SIG-M5 (cell line): ENCODE data around the gene RAC2.
"Not testable (repeated sequence)": the region's sequence is repeated elsewhere in the genome, so short reads cannot be mapped to it uniquely, and the experiment has no call there.

Experiments used
- DNase-seq: peaks from one replicate; lab custom pipeline; 2025; lab: John Stamatoyannopoulos, UW

RAC2 gene

DNA sequence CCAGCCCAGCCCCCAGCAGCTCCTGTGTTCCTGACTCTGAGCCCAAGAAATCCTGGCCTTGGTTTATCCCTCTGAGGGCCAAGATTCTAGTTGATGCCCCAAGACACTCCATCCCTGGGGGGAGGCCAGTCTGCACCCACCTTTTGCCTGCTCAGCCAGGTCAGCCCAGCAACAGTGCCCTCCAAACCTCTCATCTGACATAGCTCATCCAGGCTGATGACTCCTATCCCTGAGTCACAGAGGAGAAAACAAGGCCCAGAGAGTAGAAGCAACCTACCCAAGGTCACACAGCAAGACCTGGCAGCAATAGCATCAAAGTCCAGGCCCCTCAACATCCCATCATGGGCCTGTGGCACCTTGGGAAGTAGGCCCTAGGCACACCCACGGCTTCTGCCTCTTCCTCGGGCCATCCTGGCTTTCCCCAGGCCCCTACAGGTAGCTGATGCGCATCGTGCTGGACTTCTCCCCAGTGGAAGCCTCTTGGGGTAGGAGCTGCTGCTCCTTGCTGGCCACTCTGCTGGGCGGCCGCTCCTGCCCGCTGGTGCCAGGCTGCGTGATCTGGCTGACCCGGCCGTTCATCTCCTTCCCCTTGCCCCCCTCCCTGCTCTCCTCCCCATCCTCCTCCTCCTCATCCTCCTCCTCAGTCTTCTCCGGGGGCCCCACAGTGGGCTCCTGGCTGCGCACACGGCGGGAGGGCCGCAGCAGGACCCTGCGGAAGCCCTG, 37.8 kb downstream of the RAC2 start:
- DNase-seq: no peak

DNA sequence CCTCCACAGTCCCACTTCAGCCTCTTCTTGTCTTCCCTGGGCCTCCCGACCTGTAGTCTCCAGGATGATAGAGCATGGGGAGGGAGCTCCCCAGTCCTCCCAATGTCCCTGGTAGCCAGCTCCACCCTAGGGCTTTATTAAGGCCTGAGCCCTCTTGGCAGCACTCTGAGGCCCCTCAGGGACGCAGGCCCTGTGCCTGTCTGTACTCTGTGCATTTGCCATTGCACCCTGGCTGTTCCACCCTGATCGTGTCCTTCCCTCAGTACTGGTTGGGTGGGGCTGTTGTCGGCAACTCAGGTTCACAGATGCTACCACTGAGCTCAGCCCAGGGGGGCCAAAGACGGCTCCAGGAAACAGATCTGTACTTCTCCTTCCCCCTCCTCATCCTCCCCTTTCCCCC, 39.0 kb downstream of the RAC2 start:
- DNase-seq: no peak

DNA sequence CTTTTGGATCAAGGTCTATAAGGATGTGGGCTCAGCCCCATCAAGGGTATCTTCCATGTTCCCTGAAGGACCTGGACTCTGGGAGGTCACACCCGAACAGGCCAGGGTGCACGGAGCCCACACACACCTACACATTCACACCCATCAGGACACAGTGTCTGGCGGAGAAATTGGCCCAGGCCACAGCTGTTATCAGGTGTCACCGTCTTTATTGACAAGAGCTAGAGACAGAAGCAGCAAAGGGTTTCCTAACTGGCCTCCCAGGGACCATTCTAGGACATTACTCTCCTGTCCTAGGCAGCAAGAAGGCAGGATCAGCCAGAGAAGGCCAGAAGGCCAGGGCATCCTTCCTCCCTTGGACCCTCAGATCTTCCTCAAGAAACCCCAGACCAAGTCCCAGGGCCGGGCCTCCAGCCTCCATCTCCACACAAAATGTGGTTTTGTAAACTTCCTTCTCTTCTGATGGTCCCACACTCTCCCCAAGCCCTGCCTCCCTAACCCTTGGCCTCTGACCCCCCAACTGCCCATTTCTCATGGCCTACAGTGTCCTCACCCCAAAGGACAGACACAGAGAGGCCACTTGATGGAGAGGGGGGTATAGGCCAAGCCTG, 39.9 kb downstream of the RAC2 start:
- DNase-seq: no peak

DNA sequence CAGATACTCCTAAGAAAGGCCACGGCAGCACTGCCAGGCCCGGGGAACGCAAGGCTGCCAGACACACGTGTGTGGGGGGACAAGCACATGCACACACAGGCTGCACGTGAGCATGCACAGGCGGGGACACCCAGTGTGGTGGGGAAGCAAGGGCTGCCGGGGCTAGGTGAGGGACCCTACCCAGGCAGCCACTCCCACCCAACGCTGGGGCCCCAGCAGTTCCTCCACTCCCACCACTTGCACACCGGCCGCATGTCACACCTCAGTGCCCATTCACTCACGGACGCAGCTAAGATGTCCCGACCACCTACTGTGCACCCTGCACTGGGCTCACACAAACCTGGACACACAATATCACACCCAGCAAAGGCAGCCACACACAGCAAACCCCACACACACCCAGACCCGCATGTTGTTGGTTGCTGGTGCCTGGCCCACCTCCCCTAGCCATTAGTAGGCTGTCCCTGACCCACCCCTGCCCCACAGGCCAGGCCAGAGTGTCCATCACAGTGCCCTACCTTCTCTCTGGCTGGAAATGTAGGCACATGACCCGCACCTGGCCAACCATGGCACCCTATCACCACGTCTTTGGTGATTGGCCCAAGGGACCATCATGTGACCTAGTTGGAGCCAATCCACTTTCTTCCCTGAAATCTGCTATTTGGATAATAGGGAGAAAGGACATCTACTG, 40.6 kb downstream of the RAC2 start:
- DNase-seq: no peak

DNA sequence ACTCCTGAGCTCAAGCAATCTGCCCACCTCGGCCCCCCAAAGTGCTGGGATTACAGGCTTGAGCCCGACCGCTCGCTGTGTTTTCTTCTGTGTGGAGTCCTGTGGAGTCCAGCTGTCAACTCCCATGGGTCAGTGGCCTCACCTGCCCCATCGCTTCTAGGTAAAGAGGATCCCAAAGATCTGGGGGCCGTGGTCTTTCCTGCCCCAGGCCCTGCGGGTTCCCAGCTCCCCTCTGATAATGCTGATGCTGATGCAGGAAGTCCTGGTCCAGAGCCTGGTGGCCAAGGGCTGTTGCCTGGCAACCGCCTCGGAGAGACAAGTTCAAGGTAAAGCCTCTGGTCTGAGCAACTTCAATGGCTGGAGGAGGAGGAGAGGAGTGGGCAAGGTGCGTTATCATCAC, 41.4 kb downstream of the RAC2 start:
- DNase-seq: no peak

DNA sequence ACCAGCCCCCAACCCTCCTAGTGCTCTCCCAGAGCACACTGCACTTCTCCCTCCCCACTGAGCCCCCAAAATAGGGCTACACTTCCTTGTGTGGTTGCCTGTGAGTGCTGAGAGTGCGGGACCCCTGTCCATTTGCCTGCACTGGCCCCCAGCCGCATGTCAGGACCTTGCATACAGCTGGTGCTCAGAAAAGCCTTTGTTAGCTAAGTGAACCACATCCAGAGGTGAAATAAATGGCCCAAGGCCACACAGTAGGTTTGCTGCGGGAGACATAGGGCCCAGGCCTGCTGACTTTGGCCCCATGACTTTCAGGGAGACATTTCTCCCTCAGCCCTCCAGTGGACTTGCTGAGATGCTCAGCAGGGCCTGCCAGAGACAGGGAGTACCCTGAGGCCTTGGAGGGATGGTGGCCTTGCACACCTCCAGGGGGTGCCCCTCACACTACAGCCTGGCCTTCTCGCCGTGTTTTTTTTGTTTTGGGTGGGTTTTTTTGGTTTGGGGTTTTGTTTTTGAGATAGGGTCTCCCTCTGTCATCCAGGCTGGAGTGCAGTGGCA, 42.0 kb downstream of the RAC2 start:
- no peak for DNase-seq

DNA sequence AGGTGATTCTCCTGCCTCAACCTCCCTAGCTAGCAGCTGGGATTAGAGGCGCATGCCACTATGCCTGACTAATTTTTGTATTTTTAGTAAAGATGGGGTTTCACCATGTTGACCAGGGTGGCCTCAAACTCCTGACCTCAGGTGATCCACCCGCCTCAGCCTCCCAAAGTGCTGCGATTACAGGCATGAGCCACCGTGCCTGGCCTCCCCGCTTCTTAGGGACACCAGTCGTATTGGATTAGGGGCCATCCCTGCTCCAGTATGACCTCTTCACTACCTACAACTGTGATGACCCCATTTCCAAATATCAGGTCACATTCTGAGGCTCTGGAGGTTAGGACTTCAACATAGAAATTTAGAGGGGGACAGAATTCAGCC, 42.6 kb downstream of the RAC2 start:
- DNase-seq: not testable (repeated sequence)

DNA sequence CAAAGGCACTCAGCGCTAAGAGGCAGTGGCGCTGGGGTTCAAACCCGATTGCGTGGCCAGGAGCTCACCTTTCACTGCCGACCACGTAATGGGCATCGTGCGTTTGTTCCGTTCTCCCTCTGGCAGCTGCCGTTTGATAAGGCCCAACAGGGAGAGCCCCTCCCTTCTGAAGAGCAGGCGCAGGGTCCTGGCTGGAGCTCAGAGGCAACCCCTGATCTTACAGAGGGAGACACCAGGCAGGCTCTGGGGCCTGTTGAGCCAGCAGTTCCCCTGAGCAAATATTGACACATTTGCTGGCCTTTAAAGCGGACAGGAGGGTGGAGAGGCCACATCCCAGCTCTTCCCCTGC, 44.3 kb downstream of the RAC2 start:
- DNase-seq: no peak

DNA sequence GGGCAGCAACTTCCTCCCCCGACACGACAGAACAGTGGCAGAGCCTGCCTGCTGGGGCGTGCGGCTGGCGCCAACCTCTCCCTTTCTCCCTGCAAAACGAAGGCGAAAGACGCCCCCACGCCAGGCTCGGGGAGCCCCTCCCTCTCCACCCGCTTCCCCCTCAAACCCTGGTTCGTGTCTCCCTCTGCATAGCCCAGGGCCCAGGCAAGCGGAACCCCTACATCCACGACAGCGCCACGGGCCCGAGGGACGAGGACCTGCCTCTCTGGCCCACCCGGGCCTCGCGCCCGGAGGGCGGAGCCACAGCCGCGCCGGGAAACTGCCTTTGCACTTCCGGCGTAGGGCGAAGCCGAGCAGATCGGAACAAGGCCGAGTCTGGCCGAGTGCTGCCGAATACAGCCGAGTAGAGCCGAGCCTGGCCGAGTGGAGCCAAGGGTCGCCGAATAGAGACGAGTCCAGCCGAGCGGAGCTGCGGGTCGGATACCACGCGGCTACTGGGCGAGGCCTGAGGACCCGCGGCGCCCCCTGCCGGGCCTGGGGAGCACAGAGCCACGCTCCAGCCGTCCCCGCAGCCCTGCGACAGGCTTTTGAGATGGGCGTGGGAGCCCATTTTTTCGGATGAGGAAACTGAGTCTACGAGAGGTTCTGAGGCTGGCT, 44.8 kb downstream of the RAC2 start:
- DNase-seq: peak; percentile 69

DNA sequence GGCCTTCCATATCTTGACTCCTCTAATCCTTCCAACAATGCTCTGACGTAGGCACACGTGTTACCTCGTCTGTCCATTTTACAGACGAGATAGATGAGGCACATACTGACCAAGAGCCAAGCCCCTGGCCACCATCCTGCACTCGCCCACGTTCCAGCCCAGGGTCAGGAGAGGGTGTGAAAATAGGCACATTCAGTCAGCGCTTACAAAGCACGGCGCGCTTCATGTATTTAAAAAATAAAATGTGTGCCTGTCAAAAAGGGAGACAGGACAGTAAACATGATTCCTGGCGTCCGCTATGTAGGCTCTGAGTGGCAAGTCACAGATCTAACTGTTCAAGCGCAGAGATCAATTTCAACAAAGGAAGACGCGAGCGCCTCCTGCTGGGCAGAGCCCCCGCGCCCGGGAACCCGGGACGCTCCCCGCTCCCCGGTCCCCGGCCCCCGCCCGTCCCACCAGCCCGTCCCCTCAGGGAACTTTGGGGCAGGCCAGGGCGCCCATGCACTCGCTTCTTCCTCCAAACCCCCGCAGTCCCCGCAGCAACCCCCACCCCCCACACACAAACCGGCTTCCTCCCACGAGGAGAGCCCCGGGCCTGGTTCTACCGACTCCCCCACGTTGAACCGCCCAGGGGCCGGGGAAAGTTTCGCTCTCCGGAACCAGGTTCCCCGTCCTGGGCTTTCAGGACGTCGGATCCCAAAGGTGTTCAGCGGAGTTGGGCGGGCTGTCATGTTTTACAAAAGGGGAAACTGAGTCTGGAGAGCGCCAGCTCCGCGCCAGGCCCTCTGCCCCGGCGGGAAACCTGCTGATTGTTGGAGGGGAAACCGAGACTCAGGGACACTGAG, 45.6 kb downstream of the RAC2 start:
- DNase-seq: no peak

DNA sequence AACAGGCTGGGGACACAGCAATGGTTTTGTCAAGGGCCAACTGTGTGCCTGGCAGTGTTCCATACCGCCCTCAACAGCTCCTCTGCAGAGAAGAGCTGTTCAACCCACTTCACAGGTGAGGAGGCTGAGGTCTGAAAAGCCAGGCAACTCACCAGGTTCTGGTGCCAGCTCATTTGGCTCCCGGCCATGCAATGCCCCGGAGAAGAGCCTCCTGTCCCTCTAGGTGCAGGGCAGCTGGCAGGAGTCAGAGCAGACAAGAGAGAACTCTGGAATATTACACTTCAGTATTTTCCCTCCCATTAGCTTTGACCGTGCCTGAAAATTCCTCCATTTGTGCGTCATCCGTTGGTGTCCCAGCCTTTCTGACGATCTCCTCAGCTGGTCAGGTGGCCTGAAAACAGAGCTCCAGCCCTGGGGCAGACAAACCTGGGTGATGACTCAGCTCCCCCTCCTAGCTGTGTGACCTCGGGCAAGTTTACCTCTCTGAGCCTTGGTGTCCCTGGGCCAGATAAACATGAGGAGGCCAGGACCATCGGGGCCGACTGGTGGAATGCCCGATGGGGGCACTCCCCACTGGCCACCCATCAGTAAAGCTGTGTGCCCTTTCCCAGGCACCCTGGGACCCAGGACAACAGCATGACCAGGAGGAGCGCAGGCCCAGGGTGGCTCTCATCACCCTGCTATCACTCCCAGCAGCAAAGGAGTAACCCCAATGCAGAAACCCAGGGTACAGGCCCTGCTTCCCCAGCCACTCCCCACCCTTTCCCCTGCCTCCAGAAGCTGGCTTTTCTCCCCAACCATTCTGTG, 46.4 kb downstream of the RAC2 start:
- DNase-seq: no peak

DNA sequence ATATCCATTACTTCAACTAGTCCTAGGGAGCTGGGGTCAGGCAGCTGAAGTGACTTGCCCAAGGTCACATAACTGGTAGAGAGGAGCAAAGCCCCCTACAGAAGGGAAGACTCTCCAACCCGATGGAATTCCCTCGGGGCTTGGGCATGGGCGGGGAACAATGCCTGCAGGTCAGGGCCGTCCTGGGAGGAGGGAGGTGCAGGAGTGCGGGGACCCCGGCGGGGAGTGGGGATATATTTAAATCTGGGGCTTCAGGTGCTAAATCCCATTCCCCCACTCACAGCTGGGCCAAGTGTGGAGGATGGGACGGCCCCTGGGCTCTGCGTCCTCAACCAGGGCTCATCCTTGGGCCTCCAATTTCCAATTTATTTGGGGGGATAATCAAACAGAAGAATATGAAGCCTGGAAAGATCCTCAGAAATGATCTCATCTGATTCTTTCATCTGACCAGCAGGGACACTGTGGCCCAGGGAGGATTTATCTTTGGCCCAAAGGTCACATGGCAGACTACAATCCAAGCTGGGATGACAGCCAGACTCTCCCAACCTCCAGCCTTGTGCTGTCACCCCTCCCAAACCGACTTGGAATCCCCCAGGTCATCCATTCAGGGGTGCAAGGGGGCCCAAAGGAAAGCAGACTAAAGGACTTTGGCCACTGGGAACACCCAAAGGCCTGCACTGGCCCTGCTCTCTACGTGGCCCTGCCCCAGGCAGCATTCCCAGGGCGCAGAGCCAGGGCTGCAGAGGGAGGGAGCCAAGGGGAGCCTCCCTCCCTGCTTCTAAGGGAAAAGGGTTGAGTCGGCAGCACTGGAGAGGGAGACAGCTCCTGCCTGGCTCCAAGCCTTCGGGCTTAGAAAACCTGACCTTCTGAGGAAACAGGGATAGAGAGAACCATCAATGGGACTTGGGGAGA, 47.3 kb downstream of the RAC2 start:
- no peak for DNase-seq

DNA sequence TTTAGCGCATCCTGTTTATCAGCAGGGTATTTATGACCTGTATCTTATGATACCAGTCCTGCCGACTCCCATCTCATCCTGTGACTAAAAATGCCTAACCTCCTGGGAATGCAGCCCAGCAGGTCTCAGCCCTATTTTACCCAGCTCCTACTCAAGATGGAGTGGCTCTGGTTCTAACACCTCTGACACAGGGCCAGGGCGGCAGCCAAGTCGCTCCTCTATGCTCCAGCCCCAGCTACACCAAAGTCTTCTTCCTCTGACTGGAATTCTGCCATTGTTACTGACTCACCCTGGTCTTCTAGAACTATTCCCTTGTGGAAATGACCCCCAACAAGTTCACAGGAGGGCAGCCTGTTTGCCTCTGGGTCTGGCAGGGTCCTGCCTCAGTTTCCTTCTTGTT, 48.1 kb downstream of the RAC2 start:
- DNase-seq: no peak

DNA sequence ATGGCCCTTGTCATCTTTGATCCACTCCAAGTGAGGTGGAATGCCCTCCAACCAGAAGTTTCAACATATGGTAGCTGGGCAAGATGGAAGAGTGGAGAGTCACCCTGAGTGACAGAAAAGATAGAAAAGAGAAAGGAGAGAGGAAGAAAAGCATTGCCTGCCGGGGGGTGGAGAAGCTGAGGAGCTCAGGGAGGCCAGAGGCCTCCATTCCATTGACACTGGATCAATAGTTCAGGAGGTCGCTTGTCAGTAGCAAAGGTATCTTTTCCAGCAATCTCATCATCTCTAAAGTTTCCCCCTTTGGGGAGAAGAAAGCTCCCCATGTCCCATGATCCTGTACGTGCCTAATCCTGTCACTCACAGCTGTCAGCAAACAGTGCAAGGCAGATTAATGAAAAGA, 49.3 kb downstream of the RAC2 start:
- DNase-seq: no peak

DNA sequence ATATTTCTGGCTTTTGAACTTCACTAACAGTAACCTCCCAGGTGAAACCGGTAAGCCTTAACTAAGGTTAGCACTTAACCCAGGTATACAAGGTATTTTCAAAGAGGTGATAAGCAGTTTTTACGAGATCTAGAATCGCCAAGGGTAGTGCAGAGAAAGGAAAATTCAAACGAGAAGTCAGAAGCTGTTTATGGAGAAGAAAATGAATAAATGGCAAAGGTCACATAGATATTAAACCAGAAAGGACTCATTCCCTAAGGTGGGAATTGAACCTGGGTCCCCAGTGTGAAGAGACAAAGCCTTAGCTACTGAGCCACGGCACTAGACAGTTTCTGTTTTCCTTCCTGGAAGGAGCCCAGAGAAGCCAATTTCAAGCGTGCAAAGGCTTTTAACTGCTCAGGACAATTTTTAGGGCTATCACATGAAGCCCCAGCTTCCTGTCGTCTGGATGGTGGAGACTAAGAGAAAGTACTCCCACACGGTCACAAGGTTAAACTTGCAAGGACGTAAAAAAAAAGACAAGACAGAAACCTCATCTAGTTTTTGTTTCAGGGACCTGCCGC, 50.4 kb downstream of the RAC2 start:
- no peak for DNase-seq

DNA sequence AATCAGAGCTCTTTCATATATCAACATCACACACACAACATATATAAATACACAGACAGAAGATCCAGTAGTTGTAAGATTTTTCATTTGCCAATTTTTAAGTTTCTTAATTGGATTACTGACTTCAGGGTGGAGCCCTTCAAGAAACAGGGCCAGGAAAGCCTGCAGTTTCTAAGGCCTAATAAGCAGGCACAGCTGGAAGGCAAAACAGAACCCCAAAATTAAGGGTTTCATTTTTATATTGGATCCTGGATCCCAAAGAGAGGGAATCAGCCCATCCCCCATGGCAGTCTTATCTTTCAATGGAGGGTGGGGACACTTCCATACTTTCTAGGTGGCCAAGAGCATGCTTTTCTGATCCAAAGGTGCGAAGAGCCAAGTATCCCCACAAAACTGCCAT, 51.3 kb downstream of the RAC2 start:
- no peak for DNase-seq

DNA sequence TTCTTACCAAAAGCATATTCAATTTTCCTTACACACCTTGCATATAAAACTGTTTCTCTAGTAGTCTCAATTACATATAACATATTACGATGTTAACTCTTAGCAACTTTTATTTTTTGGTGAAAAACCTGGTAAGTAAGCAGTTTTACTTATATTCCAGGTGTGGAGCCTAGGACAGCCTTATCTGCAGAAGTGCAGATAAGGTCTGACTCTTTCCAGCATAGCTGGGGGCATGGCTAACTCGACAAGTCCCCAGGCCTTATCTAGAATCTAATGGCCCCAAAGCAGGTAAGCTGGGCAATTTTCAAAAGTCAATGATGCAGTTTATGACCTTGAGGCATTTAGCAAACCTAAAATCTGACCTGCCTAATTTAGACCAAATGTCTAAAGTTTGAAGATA, 51.9 kb downstream of the RAC2 start:
- DNase-seq: no peak

DNA sequence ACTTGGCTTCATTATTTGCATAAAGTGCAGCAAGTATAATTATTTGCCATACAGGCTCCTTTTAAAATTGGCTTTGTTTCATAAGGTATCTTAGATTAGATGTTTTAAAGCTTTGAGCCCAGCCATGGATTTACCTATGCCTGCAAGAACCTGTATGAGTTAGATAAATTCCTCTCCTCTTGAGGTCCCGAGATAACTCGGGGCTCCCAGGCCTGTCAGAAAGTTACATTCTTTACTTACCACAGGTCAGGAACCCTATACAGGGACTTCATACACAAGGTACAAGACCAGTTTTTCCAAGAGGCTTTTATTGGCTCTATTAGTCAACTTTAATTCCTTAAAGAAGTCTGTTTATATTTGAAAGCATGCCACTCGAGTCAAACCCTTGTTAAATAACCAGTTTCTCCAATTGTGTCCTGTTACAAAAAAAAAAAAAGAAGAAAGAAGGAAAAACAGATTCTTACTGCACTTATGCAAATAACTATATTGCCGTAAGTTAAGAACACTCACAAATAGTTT, 53.7 kb downstream of the RAC2 start:
- no peak for DNase-seq

DNA sequence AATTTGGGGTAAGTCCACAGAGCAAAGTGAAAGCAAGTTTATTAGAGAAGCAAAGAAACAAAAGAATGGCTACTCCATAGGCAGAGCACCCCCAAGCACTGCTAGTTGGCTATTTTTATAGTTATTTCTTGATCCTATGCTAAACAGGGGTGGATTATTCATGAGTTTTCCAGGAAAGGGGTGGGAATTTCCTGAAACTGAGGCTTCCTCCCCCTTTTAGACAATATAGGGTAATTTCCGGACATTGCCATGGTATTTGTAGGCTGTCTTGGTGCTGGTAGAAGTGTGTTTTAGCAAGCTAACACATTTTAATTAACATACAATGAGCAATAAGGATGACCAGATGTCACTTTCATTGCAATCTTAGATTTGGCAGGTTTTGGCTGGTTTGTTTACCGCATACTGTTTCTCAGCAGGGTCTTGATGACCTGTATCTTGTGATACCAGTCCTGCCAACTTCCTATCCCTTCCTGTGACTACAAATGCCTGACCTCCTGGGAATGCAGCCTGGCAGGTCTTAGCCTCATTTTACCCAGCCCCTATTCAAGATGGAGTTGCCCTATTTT, 55.1 kb downstream of the RAC2 start:
- DNase-seq: no peak
